Adrenal gland (tissue), 5 donors: ENCODE measurements around the gene EDAR.

Experiments used
- CTCF ChIP-seq, 6 experiments: fragments of 450-650 bp in 4 of 6; fragments of 200-600 bp in 2 of 6; sonication (generic) in 1 of 6; IDR thresholded peaks; 1 replicate in 5 of 6; 2 replicates in 1 of 6; pipeline versions ENCODE4 v1.5.1 to v1.8.0; 2016 to 2021; ENCODE audit warnings: antibody characterized with exemption in 6 of 6, mild to moderate bottlenecking in 2 of 6, moderate library complexity in 1 of 6
- POLR2A ChIP-seq, 2 donors: fragments of 450-650 bp; IDR thresholded peaks; one replicate each; pipeline ENCODE4 v1.6.1; 2017; ENCODE audit warnings: antibody characterized with exemption in 2 of 2, mild to moderate bottlenecking in 2 of 2, moderate library complexity in 1 of 2
- donor health status: DM: no; HTN: no; CAD: no.

GRCh38 chr2:108994178-108994577 is 5.2 kb upstream of the EDAR start:
- TF ChIP-seq CTCF (IDR thresholded peaks at IDR 0.05) (no peak), POLR2A (IDR thresholded peaks at IDR 0.05) (no peak)
